HUES6 (cell line): Measurements from ENCODE around the gene YIPF7.

ENCODE experiments used
- H3K27ac ChIP-seq: 2 replicates; pipeline ENCODE4 v1.7.0; 2013; ENCODE audit warnings: low read depth, mild to moderate bottlenecking, low read length, inconsistent platforms
- H3K27me3 ChIP-seq: 2 replicates; pipeline ENCODE4 v1.6.1; 2013; ENCODE audit warnings: low read length; ENCODE audit not compliant: control insufficient read depth, insufficient read depth
- H3K36me3 ChIP-seq: 2 replicates; pipeline ENCODE4 v1.6.1; 2013; ENCODE audit warnings: low read length; ENCODE audit not compliant: control insufficient read depth, insufficient read depth
- H3K4me1 ChIP-seq: 2 replicates; pipeline ENCODE4 v1.6.1; 2013; ENCODE audit warnings: low read length; ENCODE audit not compliant: control insufficient read depth, insufficient read depth
- H3K4me3 ChIP-seq: 2 replicates; pipeline ENCODE4 v1.5.1; 2013; ENCODE audit warnings: low read depth, low read length
- H3K9ac ChIP-seq: one replicate; pipeline ENCODE4 v1.6.1; 2013; ENCODE audit warnings: mild to moderate bottlenecking, low read length
- H3K9me3 ChIP-seq: 2 replicates; pipeline ENCODE4 v1.6.1; 2013; ENCODE audit warnings: low read depth, low read length; ENCODE audit not compliant: control insufficient read depth, insufficient read depth

Gene YIPF7

GRCh38 chr4:44623676-44624075 lies 27.7 kb downstream of the YIPF7 start:
- H3K9me3 ChIP-seq = no peaks in the 10 kb centered on the region
- no peak overlapping the region for H3K4me3 ChIP-seq
- H3K36me3 ChIP-seq = no peaks in the 10 kb centered on the region
- no peaks in the 10 kb centered on the region for H3K27me3 ChIP-seq
- no peaks in the 10 kb centered on the region for H3K4me1 ChIP-seq
- no peak overlapping the region for H3K9ac ChIP-seq
- H3K27ac ChIP-seq = no peak overlapping the region

- H3K27ac ChIP-seq = no peak overlapping the region
- no peaks in the 10 kb centered on the region for H3K27me3 ChIP-seq
- H3K4me3 ChIP-seq = no peak overlapping the region
- H3K36me3 ChIP-seq = no peaks in the 10 kb centered on the region
- no peaks in the 10 kb centered on the region for H3K4me1 ChIP-seq
- H3K9me3 ChIP-seq = no peaks in the 10 kb centered on the region
- no peak overlapping the region for H3K9ac ChIP-seq
Observed at GRCh38 chr4:44616621-44617020, 34.8 kb downstream of the YIPF7 start.

GRCh38 chr4:44583393-44583792 lies 68.0 kb downstream of the YIPF7 start:
- H3K4me1 ChIP-seq = no peaks in the 10 kb centered on the region
- no peaks in the 10 kb centered on the region for H3K36me3 ChIP-seq
- H3K9me3 ChIP-seq = no peaks in the 10 kb centered on the region
- H3K27me3 ChIP-seq = no peaks in the 10 kb centered on the region
- H3K4me3 ChIP-seq = no peak overlapping the region
- no peak overlapping the region for H3K27ac ChIP-seq
- no peak overlapping the region for H3K9ac ChIP-seq

GRCh38 chr4:44580231-44580630 lies 71.2 kb downstream of the YIPF7 start:
- no peak overlapping the region for H3K9ac ChIP-seq
- no peaks in the 10 kb centered on the region for H3K9me3 ChIP-seq
- H3K27ac ChIP-seq = no peak overlapping the region
- H3K4me1 ChIP-seq = no peaks in the 10 kb centered on the region
- H3K4me3 ChIP-seq = no peak overlapping the region
- no peaks in the 10 kb centered on the region for H3K36me3 ChIP-seq
- H3K27me3 ChIP-seq = no peaks in the 10 kb centered on the region

GRCh38 chr4:44578954-44579353 lies 72.5 kb downstream of the YIPF7 start:
- no peak overlapping the region for H3K4me3 ChIP-seq
- no peaks in the 10 kb centered on the region for H3K4me1 ChIP-seq
- no peak overlapping the region for H3K9ac ChIP-seq
- no peak overlapping the region for H3K27ac ChIP-seq
- H3K36me3 ChIP-seq = no peaks in the 10 kb centered on the region
- no peaks in the 10 kb centered on the region for H3K27me3 ChIP-seq
- H3K9me3 ChIP-seq = no peaks in the 10 kb centered on the region
